ENCODE data around the gene FAM118B. TPM values are rescaled to one million over a fixed set of nuclear protein-coding genes. Genes with fewer than 3 reads are reported as not detected.

The FAM118B gene
- total and polyA plus RNA-seq, 2 of the 4 experiments (the other 2 are of a cell fraction) = 20.0 to 27.2 TPM

DNA sequence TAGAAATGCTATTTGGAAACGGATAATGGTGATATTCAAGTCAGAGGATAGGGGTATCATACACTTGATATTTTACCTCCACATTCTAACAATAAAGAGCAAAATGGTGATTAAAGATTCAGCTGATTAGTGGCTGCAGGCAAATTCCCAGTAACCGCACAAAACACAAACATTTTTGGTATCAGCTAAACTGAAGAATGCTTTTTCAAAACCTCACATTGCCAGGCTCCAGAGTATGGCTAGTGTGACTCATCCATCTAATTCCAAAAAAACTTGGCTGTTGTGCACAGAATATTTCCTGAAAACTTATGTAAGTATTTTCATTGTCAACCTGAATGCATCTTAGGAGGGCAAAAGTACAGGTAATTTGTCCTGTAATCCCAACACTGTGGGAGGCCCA, 46.2 kb downstream of the FAM118B start:
- Histone ChIP-seq H3K23ac (ENCODE audit: low read depth, low read length) (no peak overlapping the region), H3K14ac (replicated peaks; ENCODE audit: low read depth, low read length) (no peak overlapping the region), H3K18ac (ENCODE audit: low read depth, low read length) (no peak overlapping the region), H3K36me3 (ENCODE audit: control insufficient read depth, insufficient read depth, low read length) (peaks cover 15% of the 10 kb centered on the region), H3K56ac (ENCODE audit: extremely low read depth, insufficient read depth, low read length) (no peak overlapping the region), H3K4ac (ENCODE audit: low read depth, low read length) (no peak overlapping the region), H4K91ac (ENCODE audit: insufficient read depth, low read depth, low read length) (no peak overlapping the region), H3K9me1 (ENCODE audit: insufficient read depth, low read length) (peaks cover 14% of the 10 kb centered on the region), H3K4me1 (ENCODE audit: control insufficient read depth, insufficient read depth, low read length) (peaks cover 3% of the 10 kb centered on the region), H4K20me1 (ENCODE audit: insufficient read depth, low read length) (peaks cover 7% of the 10 kb centered on the region), H3K4me3 (ENCODE audit: insufficient read depth, low read depth, low read length) (no peak overlapping the region), H2AK5ac (ENCODE audit: low read depth, low read length) (no peak overlapping the region), H2BK20ac (ENCODE audit: low read depth, low read length) (no peak overlapping the region), H2BK5ac (ENCODE audit: low read depth, low read length, poor library complexity, severe bottlenecking) (peak overlapping the region; percentile 37), H3K4me2 (ENCODE audit: low read depth, low read length) (peak overlapping the region; percentile 70; the same call in 1 of the 2 replicates), H3K27me3 (ENCODE audit: control insufficient read depth, insufficient read depth, low read length) (no peaks in the 10 kb centered on the region), H2BK15ac (ENCODE audit: low read depth, low read length) (no peak overlapping the region), H3K79me1 (ENCODE audit: low read depth in 1 of 2, low read length in 2 of 2) (peaks cover 0 to 16% of the 10 kb centered on the region in 2 experiments; a peak in 3 of 4 replicates), H4K5ac (ENCODE audit: low read depth, low read length) (no peak overlapping the region), H2BK120ac (ENCODE audit: low read depth, low read length) (no peak overlapping the region; the same call in 1 of the 2 replicates), H3K9me3 (ENCODE audit: control insufficient read depth, insufficient read depth, low read length) (no peaks in the 10 kb centered on the region), H3K27ac (ENCODE audit: insufficient read depth, low read length) (no peak overlapping the region), H2AFZ (replicated peaks; ENCODE audit: low read length, poor library complexity) (no peak overlapping the region), H4K8ac (ENCODE audit: low read depth in 2 of 2, low read length in 2 of 2) (no peak overlapping the region), H2AK9ac (replicated peaks; ENCODE audit: low read depth, low read length, poor library complexity) (no peak overlapping the region), H3K9ac (ENCODE audit: low read depth, low read length) (no peak overlapping the region)
- DNase-seq (peak; percentile 70), ATAC-seq (ENCODE audit: low read depth) (peak; percentile 84)
- ChIA-PET POLR2A (ENCODE audit: unreplicated experiment) (no interaction called here), CTCF (no interaction called here)
- no CpG with 5 or more reads among the region's 2 CpGs for WGBS, 2 experiments (ENCODE audit: extremely low coverage in 2 of 2, insufficient read length in 1 of 2)
- dilution Hi-C loops (cut with HindIII; ENCODE audit: low sequenced_read_pairs, unreplicated experiment) = no loop called here
- intact Hi-C loops (cut with micrococcal nuclease) = loop anchor here (5.0 kb wide), 1 partner anchor 45 kb away; the partner anchor contains the start of genes FAM118B and RPUSD4
- in situ Hi-C loops (cut with MboI; ENCODE audit: low sequenced_read_pairs) = no loop called here
- TF ChIP-seq RCOR1 (IDR thresholded peaks at IDR 0.05; ENCODE audit: insufficient replicate concordance, low read length) (no peak), FOS (IDR thresholded peaks at IDR 0.05; ENCODE audit: low read depth, low read length) (peak; percentile 52), MAZ (IDR thresholded peaks at IDR 0.05; ENCODE audit: borderline replicate concordance, low read depth, low read length) (no peak)
- BruUV-seq (replicated peaks) = no TSS peak
